Smooth muscle cell (in vitro differentiated cells): Measurements from ENCODE around the gene PSMA8. TPM values are rescaled to one million over a fixed set of nuclear protein-coding genes. Genes with fewer than 3 reads are reported as not detected.

Experiments used
- DNase-seq: peaks from one replicate; lab custom pipeline; 2025; ENCODE audit not compliant: unreplicated experiment; lab: John Stamatoyannopoulos, UW
- H2AFZ ChIP-seq: fragments of 200-600 bp; sonication (generic); 2 replicates; pipeline ENCODE4 v1.6.0; 2016; ENCODE audit warnings: antibody characterized with exemption, low read depth, mild to moderate bottlenecking
- H3F3A ChIP-seq: fragments of 200-600 bp; sonication (generic); 2 replicates; pipeline ENCODE4 v1.6.0; 2017; ENCODE audit warnings: antibody characterized with exemption, low read depth
- H3K27ac ChIP-seq: fragments of 200-600 bp; sonication (generic); 2 replicates; pipeline ENCODE4 v1.5.1; 2016; ENCODE audit warnings: low read depth, mild to moderate bottlenecking
- H3K27me3 ChIP-seq: fragments of 200-600 bp; sonication (generic); 2 replicates; pipeline ENCODE4 v1.6.1; 2016; ENCODE audit warnings: low read depth, mild to moderate bottlenecking
- H3K36me3 ChIP-seq: fragments of 200-600 bp; sonication (generic); 2 replicates; pipeline ENCODE4 v1.5.1; 2016; ENCODE audit warnings: low read depth
- H3K4me1 ChIP-seq: fragments of 200-600 bp; sonication (generic); 2 replicates; pipeline ENCODE4 v1.5.1; 2016; ENCODE audit warnings: low read depth
- H3K4me2 ChIP-seq: fragments of 200-600 bp; sonication (generic); 2 replicates; pipeline ENCODE4 v1.6.0; 2016; ENCODE audit warnings: mild to moderate bottlenecking
- H3K4me3 ChIP-seq: fragments of 200-600 bp; sonication (generic); 2 replicates; pipeline ENCODE4 v1.5.1; 2016; ENCODE audit warnings: mild to moderate bottlenecking
- H3K79me2 ChIP-seq: fragments of 200-600 bp; sonication (generic); 2 replicates; pipeline ENCODE4 v1.6.0; 2016; ENCODE audit warnings: low read depth, mild to moderate bottlenecking
- H3K9ac ChIP-seq: fragments of 200-600 bp; sonication (generic); 2 replicates; pipeline ENCODE4 v1.6.0; 2016; ENCODE audit warnings: low read depth
- H3K9me3 ChIP-seq: fragments of 200-600 bp; sonication (generic); replicated peaks from 2 replicates; pipeline ENCODE4 v1.5.1; 2016; ENCODE audit warnings: low read depth
- H4K20me1 ChIP-seq: fragments of 200-600 bp; sonication (generic); 2 replicates; pipeline ENCODE4 v1.6.0; 2016; ENCODE audit warnings: low read depth
- WGBS: methylation state at CpG from one replicate; pipeline ENCODE4 v1.1.7; 2016; ENCODE audit warnings: low lambda C conversion rate; 5-methylcytosine and 5-hydroxymethylcytosine counted together
- polyA plus RNA-seq: library from polyadenylated mRNA; unstranded; fragments of >200 nt; fragmentation: Nextera tagmentation; extraction: Ambion mirVana; gene quantifications from 2 replicates; pipeline ENCODE4 v1.2.1, GENCODE V29; 2016
- total RNA-seq: library from RNA; depleted of rRNA; stranded (reverse); fragments of >200 nt; gene quantifications from 2 replicates; pipeline ENCODE4 v1.2.3, GENCODE V29; 2014
- TF ChIP-seq, protein P1 (sequence below): fragments of 200-600 bp; sonication (generic); IDR thresholded peaks from 2 replicates; pipeline ENCODE4 v1.5.1; 2017; ENCODE audit warnings: borderline replicate concordance, mild to moderate bottlenecking, antibody characterized with exemption; ENCODE audit not compliant: insufficient read depth, poor library complexity, severe bottlenecking

PSMA8 gene
- total and polyA plus RNA-seq, 2 experiments from 2014 or later, result 0.49 TPM; not detected in 1

DNA sequence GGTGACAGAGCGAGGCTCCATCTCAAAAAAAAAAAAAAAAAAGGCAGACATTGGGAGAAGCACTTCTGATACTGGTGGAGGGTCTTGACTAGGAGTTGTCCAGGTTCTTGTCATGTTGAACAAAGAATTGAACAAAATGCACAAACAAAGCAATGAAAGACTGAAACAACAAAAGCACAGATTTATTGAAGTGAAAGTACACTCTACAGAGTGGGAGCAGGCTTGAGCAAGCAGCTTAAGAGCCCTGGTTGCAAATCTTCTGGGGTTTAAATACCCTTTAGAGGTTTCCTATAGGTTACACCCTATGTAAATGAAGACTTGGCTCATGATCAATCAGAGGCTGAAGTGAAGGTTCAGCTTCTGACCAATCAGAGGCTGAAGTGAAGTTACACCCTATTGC lies 36.8 kb upstream of the PSMA8 start:
- DNase-seq, result no peak
- no peaks in the 10 kb centered on the region for H3K9me3 ChIP-seq
- no peaks in the 10 kb centered on the region for H3K79me2 ChIP-seq
- no peak overlapping the region for H3K9ac ChIP-seq
- no peak overlapping the region for H3K27ac ChIP-seq
- H3K36me3 ChIP-seq, result no peaks in the 10 kb centered on the region
- H3K4me3 ChIP-seq, result no peak overlapping the region
- H3K4me2 ChIP-seq, result no peak overlapping the region
- H2AFZ ChIP-seq, result no peak overlapping the region
- H3K27me3 ChIP-seq, result no peaks in the 10 kb centered on the region
- TF ChIP-seq, protein P1, sequence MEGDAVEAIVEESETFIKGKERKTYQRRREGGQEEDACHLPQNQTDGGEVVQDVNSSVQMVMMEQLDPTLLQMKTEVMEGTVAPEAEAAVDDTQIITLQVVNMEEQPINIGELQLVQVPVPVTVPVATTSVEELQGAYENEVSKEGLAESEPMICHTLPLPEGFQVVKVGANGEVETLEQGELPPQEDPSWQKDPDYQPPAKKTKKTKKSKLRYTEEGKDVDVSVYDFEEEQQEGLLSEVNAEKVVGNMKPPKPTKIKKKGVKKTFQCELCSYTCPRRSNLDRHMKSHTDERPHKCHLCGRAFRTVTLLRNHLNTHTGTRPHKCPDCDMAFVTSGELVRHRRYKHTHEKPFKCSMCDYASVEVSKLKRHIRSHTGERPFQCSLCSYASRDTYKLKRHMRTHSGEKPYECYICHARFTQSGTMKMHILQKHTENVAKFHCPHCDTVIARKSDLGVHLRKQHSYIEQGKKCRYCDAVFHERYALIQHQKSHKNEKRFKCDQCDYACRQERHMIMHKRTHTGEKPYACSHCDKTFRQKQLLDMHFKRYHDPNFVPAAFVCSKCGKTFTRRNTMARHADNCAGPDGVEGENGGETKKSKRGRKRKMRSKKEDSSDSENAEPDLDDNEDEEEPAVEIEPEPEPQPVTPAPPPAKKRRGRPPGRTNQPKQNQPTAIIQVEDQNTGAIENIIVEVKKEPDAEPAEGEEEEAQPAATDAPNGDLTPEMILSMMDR, result no peak
- H3F3A ChIP-seq, result no peaks in the 10 kb centered on the region
- 93% methylated on average over 1 of the region's 1 CpG for WGBS
- no peaks in the 10 kb centered on the region for H4K20me1 ChIP-seq
- H3K4me1 ChIP-seq, result no peaks in the 10 kb centered on the region

- no peak overlapping the region for H3K27ac ChIP-seq
- no peak overlapping the region for H3K4me3 ChIP-seq
- H3F3A ChIP-seq, result no peaks in the 10 kb centered on the region
- H4K20me1 ChIP-seq, result no peaks in the 10 kb centered on the region
- H3K79me2 ChIP-seq, result no peaks in the 10 kb centered on the region
- H3K36me3 ChIP-seq, result no peaks in the 10 kb centered on the region
- TF ChIP-seq, protein P1, result no peak
- no peak overlapping the region for H3K9ac ChIP-seq
- H2AFZ ChIP-seq, result no peak overlapping the region
- H3K9me3 ChIP-seq, result no peaks in the 10 kb centered on the region
- no peak for DNase-seq
- no peaks in the 10 kb centered on the region for H3K4me1 ChIP-seq
- H3K27me3 ChIP-seq, result no peaks in the 10 kb centered on the region
- WGBS, result 85% methylated on average over 5 of the region's 5 CpGs
- H3K4me2 ChIP-seq, result no peak overlapping the region
These were observed 36.1 kb upstream of the PSMA8 start for GRCh38 chr18:26097563-26097962.

- H3K9ac ChIP-seq, result no peak overlapping the region
- H3K79me2 ChIP-seq, result no peaks in the 10 kb centered on the region
- WGBS, result 65% methylated on average over 5 of the region's 5 CpGs
- no peak overlapping the region for H2AFZ ChIP-seq
- H3F3A ChIP-seq, result no peaks in the 10 kb centered on the region
- no peak overlapping the region for H3K27ac ChIP-seq
- H3K36me3 ChIP-seq, result no peaks in the 10 kb centered on the region
- no peaks in the 10 kb centered on the region for H3K27me3 ChIP-seq
- H3K9me3 ChIP-seq, result no peaks in the 10 kb centered on the region
- H3K4me1 ChIP-seq, result no peaks in the 10 kb centered on the region
- TF ChIP-seq, protein P1, result no peak
- no peaks in the 10 kb centered on the region for H4K20me1 ChIP-seq
- no peak overlapping the region for H3K4me3 ChIP-seq
- DNase-seq, result no peak
- no peak overlapping the region for H3K4me2 ChIP-seq
These were observed 30.1 kb upstream of the PSMA8 start for GRCh38 chr18:26103579-26103978.

- Histone ChIP-seq H3K4me3 (no peak overlapping the region), H3K27me3 (no peaks in the 10 kb centered on the region), H3K4me1 (no peaks in the 10 kb centered on the region), H3K9me3 (no peaks in the 10 kb centered on the region), H3K36me3 (no peaks in the 10 kb centered on the region), H3K4me2 (no peak overlapping the region), H4K20me1 (no peaks in the 10 kb centered on the region), H2AFZ (no peak overlapping the region), H3F3A (no peaks in the 10 kb centered on the region), H3K79me2 (no peaks in the 10 kb centered on the region), H3K27ac (no peak overlapping the region), H3K9ac (no peak overlapping the region)
- TF ChIP-seq, protein P1, result no peak
- DNase-seq, result no peak
- whole genome bisulfite sequencing, result 88% methylated on average over 1 of the region's 1 CpG
These were observed 29.6 kb upstream of the PSMA8 start for GRCh38 chr18:26104035-26104434.
